Kidney glomerular epithelial cell (primary cell): Measurements from ENCODE around the gene NDUFAF3.

Experiments
- DNase-seq: peaks from one replicate; lab custom pipeline; 2025; lab: John Stamatoyannopoulos, UW

NDUFAF3 gene

DNA sequence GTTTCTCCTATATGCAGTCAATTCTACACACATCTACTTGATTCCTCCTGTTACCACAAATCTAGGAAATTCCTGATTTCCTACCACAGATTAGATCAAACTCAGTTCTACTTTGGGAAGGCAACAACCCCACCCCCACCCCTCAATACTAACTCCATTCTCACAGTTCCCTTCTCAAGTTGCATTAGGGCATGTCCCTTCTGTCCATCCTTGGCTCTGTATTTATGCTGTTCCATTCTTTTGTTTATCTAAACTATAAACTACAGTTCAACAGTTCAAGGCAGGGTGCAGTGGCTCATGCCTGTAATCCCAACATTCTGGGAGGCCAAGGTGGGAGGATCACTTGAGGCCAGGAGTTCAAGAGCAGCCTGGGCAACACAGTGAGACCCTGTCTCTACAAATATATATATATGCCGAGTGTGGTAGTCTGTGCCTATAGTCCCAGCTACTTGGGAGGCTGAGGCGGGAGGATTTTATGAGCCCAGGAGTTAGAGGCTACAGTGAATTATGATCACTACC is 32.5 kb downstream of the NDUFAF3 start:
- DNase-seq, result no peak

DNA sequence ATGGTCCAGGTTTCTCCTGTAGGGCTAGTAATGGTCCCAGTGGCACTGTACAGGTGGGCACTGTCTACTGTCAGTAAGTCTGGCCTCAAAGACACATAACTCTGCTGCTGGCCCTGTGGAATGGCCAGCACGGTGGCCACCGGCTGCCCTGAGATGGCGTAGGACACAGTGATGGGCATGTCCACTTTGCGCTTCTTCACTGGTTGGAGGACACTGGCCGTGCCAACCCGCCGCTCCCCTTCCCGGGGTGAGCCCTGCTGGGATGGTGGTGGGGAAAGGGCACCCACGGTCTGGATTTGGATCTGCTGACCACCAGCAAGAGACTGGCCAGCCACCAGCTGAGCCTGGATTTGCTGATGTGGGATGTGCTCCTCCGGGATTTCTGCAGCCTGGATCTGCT is 35.3 kb downstream of the NDUFAF3 start:
- no peak for DNase-seq

DNA sequence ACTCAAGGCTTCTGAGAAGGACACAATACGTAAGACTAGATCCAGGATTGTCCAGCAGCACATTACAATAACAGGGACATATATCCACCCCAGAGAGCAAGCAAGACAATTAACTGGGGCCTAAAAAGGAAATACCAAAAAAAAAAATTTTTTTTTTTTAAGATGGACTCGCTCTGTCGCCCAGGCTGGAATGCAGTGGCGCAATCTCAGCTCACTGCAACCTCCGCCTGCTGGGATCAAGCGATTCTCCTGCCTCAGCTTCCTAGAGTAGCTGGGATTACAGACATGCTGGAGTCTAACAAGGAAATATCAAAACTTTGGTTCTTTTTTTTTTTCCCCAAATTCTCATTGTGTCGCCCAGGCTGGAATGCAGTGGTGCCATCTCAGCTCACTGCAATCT is 36.1 kb downstream of the NDUFAF3 start:
- no peak for DNase-seq
